WI38 (cell line): Measurements from ENCODE around the gene FXN.

Experiments
- H3K4me3 ChIP-seq: 2 replicates; pipeline ENCODE4 v1.5.1; 2011; ENCODE audit warnings: low read depth, mild to moderate bottlenecking, control low read depth, low read length
- CTCF ChIP-seq: IDR thresholded peaks from 2 replicates; pipeline ENCODE4 v1.5.1; 2012; ENCODE audit warnings: low read depth, mild to moderate bottlenecking, control low read depth, low read length

FXN gene

GRCh38 chr9:69131682-69132081 lies 96.1 kb downstream of the FXN start:
- TF ChIP-seq CTCF, result no peak
- no peak overlapping the region for H3K4me3 ChIP-seq

- H3K4me3 ChIP-seq, result no peak overlapping the region
- TF ChIP-seq CTCF, result no peak
These were observed 96.8 kb downstream of the FXN start for GRCh38 chr9:69132361-69132760.

- TF ChIP-seq CTCF, result no peak
- no peak overlapping the region for H3K4me3 ChIP-seq
These were observed 98.9 kb downstream of the FXN start for GRCh38 chr9:69134412-69134811.

- no peak overlapping the region for H3K4me3 ChIP-seq
- no peak for TF ChIP-seq CTCF
These were observed 100.6 kb downstream of the FXN start for GRCh38 chr9:69136185-69136584.

- TF ChIP-seq CTCF, result no peak
- no peak overlapping the region for H3K4me3 ChIP-seq
These were observed 101.2 kb downstream of the FXN start for GRCh38 chr9:69136779-69137178.

GRCh38 chr9:69137311-69137710 lies 101.8 kb downstream of the FXN start:
- H3K4me3 ChIP-seq, result no peak overlapping the region
- no peak for TF ChIP-seq CTCF

GRCh38 chr9:69139596-69139995 lies 104.0 kb downstream of the FXN start:
- TF ChIP-seq CTCF, result no peak
- H3K4me3 ChIP-seq, result no peak overlapping the region
